Astrocyte (in vitro differentiated cells and primary cell): ENCODE results near the gene CROCC2.

Experiments used
- CTCF ChIP-seq: IDR thresholded peaks from 2 replicates; pipeline ENCODE4 v1.5.1; 2011; ENCODE audit warnings: low read depth, mild to moderate bottlenecking, inconsistent platforms, low read length, moderate library complexity; ENCODE audit not compliant: insufficient read depth
- EZH2 ChIP-seq: IDR thresholded peaks from 2 replicates; pipeline ENCODE4 v1.6.1; 2012; ENCODE audit warnings: mild to moderate bottlenecking, low read length, inconsistent platforms; ENCODE audit not compliant: insufficient read depth

GRCh38 chr2:241010531-241011295 lies 104.6 kb downstream of the CROCC2 start:
- TF ChIP-seq CTCF (no peak), EZH2 (no peak)
